HepG2 (cell line): Measurements from ENCODE around the gene NOL4L. TPM values are rescaled to one million over a fixed set of nuclear protein-coding genes. Genes with fewer than 3 reads are reported as not detected.

Experiments used
- ATF7-NPFF ChIP-seq: sonication (generic); formaldehyde crosslinking; IDR thresholded peaks from 2 replicates; pipeline ENCODE4 v1.8.1; 2023; ENCODE audit warnings: mild to moderate bottlenecking, low read depth, missing genetic modification reagents, moderate library complexity
- DNMT1 ChIP-seq: sonication (generic); formaldehyde crosslinking; IDR thresholded peaks from 2 replicates; pipeline ENCODE4 v1.5.1; 2020; ENCODE audit warnings: mild to moderate bottlenecking, missing genetic modification reagents
- ERF ChIP-seq: IDR thresholded peaks from 2 replicates; pipeline ENCODE4 v1.6.1; 2018; ENCODE audit warnings: missing biosample characterization, missing genetic modification reagents
- GLMP ChIP-seq: sonication (generic); formaldehyde crosslinking; IDR thresholded peaks from 2 replicates; pipeline ENCODE4 v1.9.0; 2021; ENCODE audit warnings: missing genetic modification reagents, mild to moderate bottlenecking, borderline replicate concordance
- HDAC1 ChIP-seq: sonication (generic); formaldehyde crosslinking; IDR thresholded peaks from 2 replicates; pipeline ENCODE4 v1.5.1; 2020; ENCODE audit warnings: mild to moderate bottlenecking, missing genetic modification reagents
- HOXA7 ChIP-seq: sonication (generic); formaldehyde crosslinking; IDR thresholded peaks from 2 replicates; pipeline ENCODE4 v1.8.1; 2022; ENCODE audit warnings: mild to moderate bottlenecking, missing genetic modification reagents, moderate library complexity
- KDM2A ChIP-seq: sonication (generic); formaldehyde crosslinking; IDR thresholded peaks from 2 replicates; pipeline ENCODE4 v1.4.0; 2020; ENCODE audit warnings: low read depth, missing genetic modification reagents, borderline replicate concordance
- KLF11 ChIP-seq: IDR thresholded peaks from 2 replicates; pipeline ENCODE4 v1.6.1; 2016; ENCODE audit warnings: missing compliant biosample characterization
- MED1 ChIP-seq: sonication (generic); formaldehyde crosslinking; IDR thresholded peaks from 2 replicates; pipeline ENCODE4 v1.4.0; 2020; ENCODE audit warnings: missing genetic modification reagents
- PCBP1 ChIP-seq: fragments of 200-400 bp; formaldehyde crosslinking; IDR thresholded peaks from 2 replicates; pipeline ENCODE4 v1.6.1; 2017; ENCODE audit warnings: mild to moderate bottlenecking, low read depth, low read length, borderline replicate concordance
- POLR2AphosphoS5 ChIP-seq: IDR thresholded peaks from 2 replicates; pipeline ENCODE4 v1.6.1; 2012; ENCODE audit warnings: low read depth, low read length
- ZBTB39 ChIP-seq: sonication (generic); formaldehyde crosslinking; IDR thresholded peaks from 2 replicates; pipeline ENCODE4 v1.5.0; 2020; ENCODE audit warnings: missing genetic modification reagents
- ZBTB42 ChIP-seq: sonication (generic); formaldehyde crosslinking; IDR thresholded peaks from 2 replicates; pipeline ENCODE4 v1.5.0; 2020; ENCODE audit warnings: mild to moderate bottlenecking, missing genetic modification reagents
- ZHX1 ChIP-seq: sonication (generic); formaldehyde crosslinking; IDR thresholded peaks from 2 replicates; pipeline ENCODE4 v1.8.1; 2022; ENCODE audit warnings: low read depth, mild to moderate bottlenecking, missing genetic modification reagents
- ZNF10 ChIP-seq: sonication (generic); formaldehyde crosslinking; IDR thresholded peaks from 2 replicates; pipeline ENCODE4 v1.4.0; 2020; ENCODE audit warnings: mild to moderate bottlenecking, low read depth, missing genetic modification reagents, borderline replicate concordance
- ZNF20 ChIP-seq: sonication (generic); formaldehyde crosslinking; IDR thresholded peaks from 2 replicates; pipeline ENCODE4 v1.4.0; 2020; ENCODE audit warnings: mild to moderate bottlenecking, moderate library complexity, missing genetic modification reagents
- ZNF230 ChIP-seq: sonication (generic); formaldehyde crosslinking; IDR thresholded peaks from 2 replicates; pipeline ENCODE4 v1.4.0; 2020; ENCODE audit warnings: mild to moderate bottlenecking, missing genetic modification reagents
- ZNF251 ChIP-seq: sonication (generic); formaldehyde crosslinking; IDR thresholded peaks from 2 replicates; pipeline ENCODE4 v1.9.0; 2021; ENCODE audit warnings: mild to moderate bottlenecking, missing genetic modification reagents
- ZNF333 ChIP-seq: sonication (generic); formaldehyde crosslinking; IDR thresholded peaks from 2 replicates; pipeline ENCODE4 v1.4.0; 2020; ENCODE audit warnings: mild to moderate bottlenecking, missing genetic modification reagents, borderline replicate concordance
- ZNF33A ChIP-seq: sonication (generic); formaldehyde crosslinking; IDR thresholded peaks from 2 replicates; pipeline ENCODE4 v1.5.1; 2020; ENCODE audit warnings: missing genetic modification reagents, mild to moderate bottlenecking, moderate library complexity, borderline replicate concordance
- ZNF513 ChIP-seq: sonication (generic); formaldehyde crosslinking; conservative IDR thresholded peaks from 2 replicates; pipeline ENCODE4 v1.5.0; 2020; ENCODE audit warnings: missing genetic modification reagents
- ZNF776 ChIP-seq: sonication (generic); formaldehyde crosslinking; IDR thresholded peaks from 2 replicates; pipeline ENCODE4 v1.4.0; 2020; ENCODE audit warnings: mild to moderate bottlenecking, missing genetic modification reagents
- polyA plus RNA-seq, 8 experiments: library from polyadenylated mRNA; depleted of rRNA in 3 of 8; stranded (reverse) in 7 of 8; unstranded in 1 of 8; fragments of >200 nt; fragmentation: Illumina TruSeq in 4 of 8; extraction: Trizol in 4 of 8; gene quantifications; 2 replicates each; pipeline versions ENCODE4 v1.2.1 to v1.2.3, GENCODE V29; 2011 to 2016; ENCODE audit warnings: low read depth in 4 of 8, missing spikeins in 1 of 8, mixed read lengths in 1 of 8; ENCODE audit not compliant: insufficient read depth in 1 of 8
- total RNA-seq, 5 experiments: library from RNA; depleted of rRNA; stranded (reverse); fragments of >200 nt; fragmentation: Illumina TruSeq; extraction: Trizol; gene quantifications; 2 replicates each; pipeline ENCODE4 v1.2.3, GENCODE V29; 2016; ENCODE audit warnings: low read depth in 1 of 5

Gene NOL4L
- total and polyA plus RNA-seq, 2 of the 13 experiments (the other 11 are each of a cell fraction or from before 2014, with no cell fraction given): 16.6 to 35.4 TPM

DNA sequence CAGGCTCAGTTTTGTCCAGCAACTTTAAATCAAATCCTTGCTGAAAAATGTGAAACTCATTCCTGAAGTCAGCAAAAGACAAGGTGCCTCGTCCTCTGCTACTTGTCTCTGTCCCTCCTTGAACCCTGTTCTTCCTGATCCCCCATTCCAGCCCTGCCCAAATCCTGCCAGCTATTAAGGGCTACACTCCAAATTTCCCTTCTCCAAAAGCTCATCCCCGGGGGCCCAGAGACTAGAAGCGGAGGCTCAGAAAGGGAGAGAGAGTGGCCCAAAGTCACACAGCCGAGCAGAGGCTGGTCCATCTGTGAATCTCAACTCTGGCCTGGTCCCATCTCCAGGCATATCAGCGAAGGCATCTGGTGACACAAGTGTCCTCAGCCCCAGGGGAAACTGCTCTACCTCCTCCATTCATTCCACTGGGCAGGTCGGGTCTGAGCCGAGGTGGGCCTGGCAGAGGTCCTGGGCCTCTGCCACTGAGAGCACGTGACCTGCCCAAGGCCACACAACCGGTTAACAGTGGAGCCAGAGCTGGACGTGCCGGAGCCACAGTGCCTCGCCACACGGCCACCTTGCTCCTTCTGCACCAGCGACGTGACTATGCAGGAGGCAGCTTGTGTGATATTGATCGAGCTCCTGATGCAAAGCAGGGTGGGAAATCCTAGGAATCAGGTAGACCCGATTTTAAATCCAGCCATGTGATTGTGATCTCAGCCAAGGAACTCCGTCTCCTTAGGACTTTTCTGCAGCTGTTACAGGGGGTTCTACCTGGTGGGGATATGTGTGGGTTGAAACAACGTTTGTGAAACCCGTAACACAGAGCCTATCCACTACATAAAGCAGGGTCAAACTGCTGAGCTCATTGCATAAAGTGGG, 28.6 kb downstream of the NOL4L start (continued):
- TF ChIP-seq GLMP (CRISPR knock-in tag) (no peak), KDM2A (CRISPR knock-in tag) (peak; percentile 53; the same call in 1 of the 2 replicates), DNMT1 (peak; percentile 68; the same call in 1 of the 2 replicates), ZBTB42 (CRISPR knock-in tag) (peak; percentile 50; the same call in 1 of the 2 replicates), ZBTB39 (CRISPR knock-in tag) (peak; percentile 56; the same call in 1 of the 2 replicates), ZNF33A (CRISPR knock-in tag) (no peak), ERF (CRISPR knock-in tag) (peak; percentile 82), HOXA7 (CRISPR knock-in tag) (no peak), ZNF776 (CRISPR knock-in tag) (peak; percentile 92), MED1 (peak; percentile 86), ZNF20 (CRISPR knock-in tag) (no peak), ZHX1 (CRISPR knock-in tag) (peak; percentile 67; the same call in 1 of the 2 replicates), KLF11 (no peak), ZNF251 (CRISPR knock-in tag) (no peak), POLR2AphosphoS5 (no peak; the same call in 1 of the 2 replicates), ZNF10 (CRISPR knock-in tag) (no peak), ZNF230 (no peak; the same call in 1 of the 2 replicates), ATF7-NPFF (CRISPR knock-in tag) (no peak; the same call in 1 of the 2 replicates), ZNF513 (CRISPR knock-in tag) (no peak), HDAC1 (0 out of 2 replicates have a peak, but pooled peaks have one; percentile 74), ZNF333 (CRISPR knock-in tag) (no peak), PCBP1 (no peak)
